GM11168 (cell line): ENCODE results near the gene RRP9.
"Not testable (repeated sequence)": the region's sequence is repeated elsewhere in the genome, so short reads cannot be mapped to it uniquely, and the experiment has no call there.

Source experiments
- in situ Hi-C: fragments of 300-500 bp; cut with MboI; formaldehyde crosslinking; loops from one replicate; pipeline ENCODE4 v1.12.0; 2022; ENCODE audit warnings: low sequenced_read_pairs; ENCODE audit not compliant: unreplicated experiment

Gene RRP9

DNA sequence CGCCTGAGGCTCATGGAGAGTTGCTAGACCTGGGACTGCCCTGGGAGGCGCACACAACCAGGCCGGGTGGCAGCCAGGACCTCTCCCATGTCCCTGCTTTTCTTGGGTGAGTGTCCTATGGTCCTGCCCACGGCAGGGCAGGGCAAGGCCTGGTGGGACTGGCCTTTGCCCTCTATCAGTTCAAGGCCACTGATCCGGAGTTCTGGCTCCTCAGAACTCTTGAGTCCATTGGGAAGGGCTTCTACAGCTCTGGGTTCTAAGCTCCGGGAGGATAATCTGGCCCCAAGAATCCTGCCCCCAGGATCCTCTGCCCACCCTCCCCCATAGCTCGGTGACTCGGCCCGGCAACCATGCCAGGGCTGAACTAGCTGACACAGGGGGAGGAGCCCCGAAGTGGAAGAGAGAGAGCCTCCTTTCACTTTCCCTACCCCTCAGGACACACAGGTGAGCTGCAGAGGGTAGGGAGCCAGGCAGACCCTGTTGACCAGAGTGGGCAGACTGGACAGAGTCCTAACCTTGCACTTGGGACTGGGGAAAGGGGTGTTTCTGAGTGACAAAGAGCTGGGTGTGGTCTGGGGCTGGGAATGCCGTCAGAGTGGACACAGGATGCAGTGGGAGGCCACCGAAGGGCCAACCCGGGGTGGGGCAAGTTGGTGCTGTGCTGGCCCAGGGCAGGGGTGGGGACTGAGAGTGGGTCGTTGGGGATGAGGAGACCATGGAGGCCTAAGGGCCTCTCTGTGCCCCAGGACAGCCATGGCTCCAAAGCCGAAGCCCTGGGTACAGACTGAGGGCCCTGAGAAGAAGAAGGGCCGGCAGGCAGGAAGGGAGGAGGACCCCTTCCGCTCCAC, 1.1 kb upstream of the RRP9 start:
- in situ Hi-C loops = no loop called here

DNA sequence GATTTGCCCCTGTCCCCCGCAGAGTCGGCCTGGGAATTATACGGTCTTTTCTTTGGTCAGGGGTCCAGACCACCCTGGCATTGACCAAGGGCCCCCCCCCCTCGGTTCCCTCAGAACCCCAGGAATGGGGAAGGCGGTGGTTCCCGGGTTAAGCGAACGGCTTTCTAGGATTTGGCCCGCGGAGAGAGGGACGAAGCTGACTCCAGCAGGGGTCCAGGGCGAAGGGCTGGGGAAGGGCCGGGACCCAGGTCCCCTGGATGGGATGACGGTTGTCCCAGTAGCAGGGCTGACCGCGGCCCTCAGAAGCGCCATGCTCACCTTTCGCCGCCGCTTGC, 274 bp downstream of the RRP9 start:
- in situ Hi-C loops = no loop called here

DNA sequence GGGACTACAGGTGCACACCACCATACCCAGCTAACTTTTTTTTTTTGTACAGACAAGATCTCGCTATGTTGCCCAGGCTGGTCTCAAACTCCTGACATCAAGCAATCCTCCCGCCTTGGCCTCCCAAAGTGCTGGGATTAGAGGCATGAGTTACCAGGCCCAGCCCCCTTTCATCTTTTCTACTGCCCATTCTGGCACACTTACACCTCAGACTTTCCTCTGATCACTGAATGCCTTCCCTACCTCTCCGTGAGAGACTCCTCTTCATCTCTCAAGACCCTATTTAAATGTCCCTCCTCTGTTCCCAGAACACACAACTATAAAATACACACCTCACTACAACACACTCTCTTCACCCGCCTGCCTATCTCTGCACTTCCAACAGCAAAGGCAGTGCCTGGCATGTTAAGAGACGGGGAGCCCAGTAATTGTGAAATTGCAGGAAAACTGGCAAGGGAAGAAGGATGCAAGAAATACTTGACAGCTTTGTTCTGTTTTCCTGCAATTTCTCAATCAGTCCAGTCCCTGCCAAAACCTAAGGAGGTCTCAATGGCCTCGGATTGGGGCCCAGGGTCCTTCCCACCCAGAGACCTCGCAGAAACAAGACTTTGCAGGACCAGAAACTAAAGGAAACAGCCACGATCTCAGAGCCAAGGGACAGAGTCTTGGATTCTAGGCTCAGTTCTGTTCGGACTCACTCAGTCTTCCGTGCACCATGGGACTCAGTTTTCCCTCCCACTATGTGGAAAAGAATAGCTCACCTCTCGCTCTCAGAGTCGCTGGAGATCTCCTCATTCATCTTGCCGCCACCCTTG, 849 bp downstream of the RRP9 start:
- in situ Hi-C loops = no loop called here

DNA sequence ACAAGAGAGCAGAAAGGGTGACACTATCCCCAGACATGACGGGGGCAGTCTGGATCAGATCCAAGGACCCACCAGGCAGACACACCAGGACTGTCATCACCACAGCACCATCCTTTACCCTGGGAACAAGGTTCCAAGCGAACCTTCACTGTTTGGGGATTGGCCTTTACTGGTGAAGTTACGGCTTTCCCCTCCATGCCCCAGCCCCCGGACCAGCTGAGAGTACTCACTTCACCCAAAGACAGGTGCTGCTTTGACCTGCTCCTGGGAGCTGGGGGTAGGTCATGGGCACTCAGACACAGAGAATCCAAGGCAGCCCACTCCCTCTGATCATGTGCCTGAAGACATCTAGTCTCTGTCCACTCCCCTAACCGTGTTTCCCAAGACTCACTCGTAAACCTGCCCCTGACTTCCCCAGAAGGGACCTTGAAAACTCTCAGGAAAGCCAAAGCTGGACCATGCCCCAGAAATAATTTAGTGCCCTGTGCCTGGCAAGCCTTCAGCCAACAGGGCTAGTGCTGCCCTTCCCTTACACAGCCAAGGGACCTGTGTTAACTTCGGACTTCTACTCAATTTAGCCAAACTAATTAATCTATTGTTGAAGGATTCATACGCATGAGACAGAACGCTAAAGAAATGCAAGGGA, 2.8 kb downstream of the RRP9 start:
- in situ Hi-C loops = no loop called here

DNA sequence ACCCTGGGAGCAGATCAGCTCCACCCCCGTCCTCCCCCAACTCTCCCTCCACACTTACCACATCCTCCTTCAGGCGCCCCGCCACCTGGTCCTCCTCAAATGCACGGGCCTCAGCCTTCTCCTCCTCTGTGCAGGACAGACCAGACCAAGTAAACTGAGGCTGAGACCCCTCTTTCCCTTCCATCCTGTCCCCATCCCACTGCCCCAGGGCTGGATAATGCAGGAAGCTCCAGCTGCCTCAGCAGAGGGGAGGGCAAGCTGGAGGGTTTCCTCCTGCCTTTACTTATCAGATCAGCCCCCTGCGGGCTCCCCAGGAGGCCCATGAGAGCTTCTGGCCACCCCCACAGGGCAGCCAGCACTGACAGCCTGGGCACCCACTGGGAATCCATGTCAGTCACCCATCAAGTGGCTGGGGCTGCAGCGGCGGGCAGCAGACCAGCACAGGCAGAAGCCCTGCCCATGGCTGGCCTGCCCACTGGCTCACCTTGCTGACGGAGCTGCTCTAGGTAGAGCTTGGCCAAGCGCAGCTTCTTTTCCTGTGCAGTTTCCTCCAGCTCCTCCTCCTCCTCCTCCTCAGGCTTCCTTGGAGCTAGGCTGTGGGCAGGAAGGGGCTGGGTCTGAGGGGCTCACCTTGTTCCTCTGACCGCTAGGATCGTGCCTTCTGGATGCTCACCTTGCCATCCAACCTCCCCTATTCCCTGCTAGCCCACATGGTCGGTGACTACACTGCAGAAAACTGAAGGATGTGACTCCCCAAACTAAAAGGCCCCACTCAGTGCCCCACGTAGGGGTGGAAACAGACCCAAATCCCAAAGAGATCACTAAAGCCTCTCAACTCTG, 3.9 kb downstream of the RRP9 start:
- in situ Hi-C loops = no loop called here

DNA sequence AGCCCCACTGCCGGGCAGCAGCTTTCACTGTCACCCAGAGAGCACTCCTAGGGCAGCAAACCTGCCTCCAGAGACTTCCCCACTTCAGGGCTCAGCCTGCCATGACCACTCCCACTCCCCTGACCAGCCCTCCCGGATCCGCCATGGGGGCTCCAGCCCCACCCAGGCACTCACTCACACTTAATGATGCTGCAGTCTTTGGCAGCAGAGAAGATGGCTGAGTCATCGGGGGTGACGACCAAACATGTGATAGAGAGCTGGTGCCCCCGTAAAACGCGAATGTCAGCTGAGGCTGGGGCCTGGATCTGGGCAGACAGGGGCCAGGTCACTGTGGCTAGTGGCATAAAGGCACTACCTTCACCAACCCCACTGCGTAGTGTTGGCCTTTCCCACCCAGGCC, 4.7 kb downstream of the RRP9 start:
- in situ Hi-C loops = no loop called here

DNA sequence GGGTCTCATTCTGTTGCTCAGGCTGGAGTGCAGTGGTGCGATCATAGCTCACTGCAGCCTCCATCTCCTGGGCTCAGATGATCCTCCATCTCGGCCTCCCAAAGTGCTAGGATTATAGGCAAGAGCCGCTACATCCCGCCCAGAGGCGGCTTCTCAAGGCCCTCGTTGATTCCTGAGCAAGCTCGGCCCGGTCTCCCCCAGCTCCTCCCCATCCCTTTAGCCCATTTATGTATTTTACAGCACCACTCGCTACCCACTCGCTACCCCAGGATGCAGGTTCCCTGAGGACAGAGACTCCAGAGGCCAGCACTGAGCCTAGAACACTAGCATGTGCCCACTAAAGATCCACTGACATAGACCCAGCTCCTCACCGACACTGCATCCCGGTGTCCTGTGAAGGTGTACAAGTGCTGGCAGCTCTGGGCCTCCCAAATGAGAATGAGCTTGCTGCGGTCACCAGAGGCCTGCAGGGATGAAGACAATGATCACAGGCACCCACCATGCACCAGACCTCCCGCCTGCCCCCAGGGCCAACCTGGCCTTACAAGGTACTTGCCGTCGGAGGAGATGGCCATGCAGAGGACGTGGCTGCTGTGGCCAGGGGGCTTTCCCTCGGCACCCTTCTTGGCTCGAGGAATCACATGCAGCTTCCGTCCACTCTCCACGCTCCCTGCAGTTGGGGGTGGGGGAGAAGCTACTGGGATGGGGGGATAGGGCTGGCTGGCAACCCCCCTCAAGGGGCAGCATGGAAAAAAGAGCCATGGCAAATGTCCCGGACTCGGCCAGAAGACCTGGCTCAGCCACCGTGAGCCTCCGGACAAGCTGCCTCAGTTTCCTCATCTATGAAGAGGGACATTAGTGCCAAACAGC, 5.6 kb downstream of the RRP9 start:
- in situ Hi-C loops = no loop called here

DNA sequence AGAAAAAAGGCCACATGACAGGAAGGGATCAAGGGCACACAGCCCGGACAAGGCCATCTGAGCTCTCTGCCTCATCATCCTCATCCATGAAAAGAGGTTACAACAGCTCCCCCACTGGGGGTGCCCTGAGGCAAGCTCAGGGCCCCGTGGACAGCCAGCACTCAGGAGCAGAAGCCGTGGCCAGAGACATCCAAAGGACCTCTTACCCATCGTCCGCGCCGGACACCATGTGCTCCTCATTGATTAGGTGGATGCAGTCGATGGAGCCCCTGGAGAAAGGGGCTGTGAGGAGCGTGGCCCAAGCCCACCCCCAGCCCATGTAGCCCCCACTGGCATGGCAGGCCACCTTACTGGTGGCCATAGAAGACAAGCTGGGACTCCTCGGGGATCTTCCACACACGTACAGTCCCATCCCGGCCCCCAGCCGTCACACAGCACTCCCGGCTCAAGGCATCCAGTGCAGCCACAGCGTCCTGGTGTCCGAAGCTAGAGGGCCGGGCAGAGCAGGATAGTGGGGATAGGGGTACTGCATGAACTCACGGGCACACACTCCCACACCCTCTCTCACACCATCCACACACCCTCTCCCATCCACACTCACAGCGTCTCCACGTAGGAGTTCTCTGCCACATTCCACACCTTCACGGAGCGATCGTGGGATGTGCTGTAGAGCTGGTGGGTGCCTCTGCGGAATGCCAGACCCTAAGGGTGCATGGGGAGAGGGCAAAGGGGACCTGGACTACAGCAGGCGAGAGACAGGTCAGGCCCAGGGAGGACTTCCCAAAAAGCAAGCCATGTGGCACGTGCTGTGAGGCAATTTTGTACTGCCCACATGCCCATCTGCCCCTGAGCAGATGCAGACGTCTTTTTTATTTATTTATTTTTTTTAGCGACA, 6.5 kb downstream of the RRP9 start:
- in situ Hi-C loops = no loop called here

DNA sequence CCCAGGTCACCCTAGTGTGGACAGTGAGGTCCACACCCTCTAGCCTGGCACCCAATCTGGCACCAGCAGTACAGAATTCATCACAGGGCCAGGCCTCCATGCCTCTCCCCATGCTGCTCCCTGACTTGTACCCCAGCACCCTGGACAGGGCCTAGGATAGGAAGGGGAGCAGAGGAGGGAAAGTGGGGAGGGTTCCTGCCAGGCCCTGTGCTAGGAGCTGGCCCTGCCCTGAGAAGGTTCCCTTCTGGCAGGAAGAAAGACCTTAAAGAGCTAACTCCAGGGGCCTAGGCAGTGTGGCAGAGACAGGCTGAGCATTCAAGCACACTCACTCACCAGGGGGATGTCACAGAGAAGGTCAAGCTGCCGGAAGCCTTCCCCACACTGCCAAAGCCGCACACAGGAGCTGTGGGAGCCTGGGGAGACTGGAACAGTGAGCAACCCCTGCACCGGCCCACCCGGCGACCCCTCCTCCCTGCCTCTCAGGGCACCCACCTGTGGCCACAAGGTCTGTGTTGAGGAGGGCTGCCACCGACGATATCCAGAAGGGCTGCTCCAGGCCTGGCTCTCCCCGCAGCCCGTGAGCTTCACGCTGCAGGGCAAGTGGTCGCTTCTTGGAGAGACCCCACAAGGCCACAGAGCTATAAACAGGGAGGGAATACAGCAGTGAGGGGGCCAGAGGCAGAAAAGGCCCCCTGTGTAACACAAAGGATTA, 7.4 kb downstream of the RRP9 start:
- in situ Hi-C loops = no loop called here

DNA sequence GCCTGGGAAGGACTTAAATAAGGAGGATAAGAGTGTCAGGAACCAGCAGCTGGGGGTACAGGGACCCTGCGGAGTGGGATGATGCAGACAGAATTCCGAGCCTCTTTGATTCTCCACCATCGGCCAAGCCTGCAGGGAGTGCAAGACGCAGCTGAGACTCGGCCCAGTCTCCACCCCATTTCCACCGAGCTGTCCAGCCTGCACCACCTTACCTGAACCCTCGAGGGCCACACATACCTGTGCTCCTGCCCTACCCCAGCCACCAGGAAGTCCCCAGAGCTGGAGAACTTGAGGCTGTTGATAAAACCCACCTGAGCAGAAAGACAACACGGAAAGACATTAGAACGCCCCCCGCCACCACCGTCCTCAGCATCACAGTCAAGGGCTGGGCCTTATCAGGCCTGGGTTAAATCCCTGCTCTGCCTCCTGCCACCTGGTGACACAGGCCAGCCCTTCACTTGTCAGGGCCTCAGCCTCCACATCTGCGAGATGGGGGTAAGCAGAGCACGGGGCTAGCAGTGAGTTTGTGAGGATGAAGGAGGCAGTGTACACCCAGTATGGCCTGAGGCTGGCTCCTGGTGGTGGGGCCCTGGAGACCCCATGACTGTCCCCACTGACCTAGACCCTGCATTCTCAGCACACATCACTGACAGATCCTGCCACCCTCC, 8.1 kb downstream of the RRP9 start:
- in situ Hi-C loops = no loop called here

DNA sequence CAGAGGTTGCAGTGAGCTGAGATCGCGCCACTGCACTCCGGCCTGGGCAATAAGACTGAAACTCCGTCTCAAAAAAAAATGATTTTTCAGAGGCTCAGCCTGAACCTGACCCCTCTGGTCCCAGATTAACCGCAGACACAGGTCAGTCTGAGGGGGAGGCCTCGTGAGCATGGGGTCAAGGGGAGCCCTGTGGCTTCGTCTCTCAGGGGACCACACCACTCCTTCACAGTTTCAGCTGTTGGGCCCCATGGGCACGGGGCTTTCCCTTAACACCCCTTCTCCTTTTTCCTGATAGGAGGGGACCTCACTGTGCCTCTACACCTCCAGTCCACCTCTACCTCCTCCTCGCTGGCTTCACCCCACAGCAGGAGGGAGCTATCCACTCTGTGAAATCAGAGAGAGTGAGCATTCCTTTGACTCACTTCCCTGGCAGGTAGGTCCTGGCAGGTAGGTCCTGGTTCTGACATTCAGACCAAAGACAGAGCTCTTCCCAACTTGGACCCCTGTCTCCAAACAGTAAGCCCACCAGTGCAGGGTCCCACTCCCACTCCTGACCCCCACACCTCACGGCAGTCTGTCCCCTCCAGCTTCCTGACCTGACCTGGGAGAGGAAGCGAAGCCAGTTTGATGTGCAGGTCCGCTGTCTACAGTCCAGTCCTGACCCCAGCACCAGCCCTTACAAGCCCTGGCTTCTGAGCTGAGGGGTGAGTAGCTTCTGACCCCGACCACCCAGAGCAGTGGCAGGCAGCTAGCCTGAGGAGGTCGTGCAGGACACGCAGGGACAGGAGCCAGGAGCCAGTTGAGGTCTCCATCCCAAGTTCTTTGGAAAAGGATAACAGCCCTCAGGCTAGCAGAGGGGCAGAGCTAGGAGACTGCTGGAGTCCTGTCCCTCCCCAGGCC, 9.0 kb downstream of the RRP9 start:
- in situ Hi-C loops = no loop called here

DNA sequence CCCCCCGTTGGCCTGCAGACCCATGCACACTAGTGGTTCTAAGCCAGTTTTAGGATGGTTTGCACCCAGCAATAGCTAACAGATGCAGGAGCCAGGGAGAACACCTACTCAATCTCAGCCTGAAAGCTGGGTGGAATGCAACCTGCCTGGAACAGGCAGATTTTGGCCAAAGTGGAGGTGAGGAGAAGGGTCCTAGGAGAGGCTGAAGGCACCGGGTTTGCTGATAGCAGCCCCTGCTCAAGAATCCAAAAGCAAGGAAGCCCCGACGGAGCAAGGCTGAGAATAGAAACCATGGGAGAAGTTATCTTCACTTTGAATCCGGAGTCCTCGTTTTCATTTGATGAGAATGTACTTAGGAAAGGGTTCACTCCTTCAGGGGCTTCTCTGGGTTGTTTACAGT, 9.9 kb downstream of the RRP9 start:
- in situ Hi-C loops = no loop called here

DNA sequence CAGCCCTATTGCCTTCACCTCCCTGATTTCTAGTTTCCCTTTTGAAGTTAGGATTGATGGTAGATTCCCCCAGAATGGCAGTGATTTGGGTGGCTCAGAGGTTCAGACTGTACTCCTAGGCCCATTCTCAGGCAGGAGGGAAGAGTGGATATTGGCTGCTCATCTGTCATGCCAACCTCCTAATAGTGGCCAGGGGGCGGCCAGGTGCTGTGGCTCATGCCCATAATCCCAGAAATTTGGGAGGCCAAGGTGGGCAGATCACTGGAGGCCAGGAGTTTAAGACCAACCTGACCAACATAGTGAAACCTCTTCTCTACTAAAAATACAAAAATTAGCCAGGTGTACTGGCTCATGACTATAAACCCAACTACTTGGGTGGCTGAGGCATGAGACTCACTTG, 11.3 kb downstream of the RRP9 start:
- in situ Hi-C loops = no loop called here

DNA sequence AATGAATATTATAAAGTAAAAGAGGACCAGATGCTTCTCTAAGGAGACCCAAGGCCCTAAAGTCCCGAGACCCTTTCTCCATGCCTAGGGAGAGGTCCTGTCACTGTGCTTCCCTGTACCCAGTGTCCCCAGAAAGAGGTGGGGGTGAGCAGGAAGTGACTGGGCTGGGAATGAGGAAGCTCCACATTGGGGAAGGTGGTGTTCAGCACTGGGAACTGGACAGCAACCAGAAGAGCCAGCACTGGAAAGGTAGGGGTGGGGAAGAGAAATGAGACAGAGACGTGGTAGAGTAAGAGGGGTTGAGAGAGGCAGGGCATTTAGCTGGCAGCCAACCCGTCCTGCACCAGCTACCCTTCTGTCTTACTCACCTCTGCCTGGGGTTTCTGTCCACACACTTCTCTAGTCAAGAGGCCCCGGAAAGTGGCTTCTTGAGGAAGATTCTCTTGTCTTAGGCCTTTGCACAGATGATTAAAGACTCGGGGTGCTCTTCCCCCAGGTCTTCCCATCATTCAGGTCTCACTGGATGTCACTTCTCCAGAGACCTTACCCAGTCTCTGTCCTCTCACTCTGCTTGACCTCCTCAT, 12.2 kb downstream of the RRP9 start:
- in situ Hi-C loops = no loop called here

DNA sequence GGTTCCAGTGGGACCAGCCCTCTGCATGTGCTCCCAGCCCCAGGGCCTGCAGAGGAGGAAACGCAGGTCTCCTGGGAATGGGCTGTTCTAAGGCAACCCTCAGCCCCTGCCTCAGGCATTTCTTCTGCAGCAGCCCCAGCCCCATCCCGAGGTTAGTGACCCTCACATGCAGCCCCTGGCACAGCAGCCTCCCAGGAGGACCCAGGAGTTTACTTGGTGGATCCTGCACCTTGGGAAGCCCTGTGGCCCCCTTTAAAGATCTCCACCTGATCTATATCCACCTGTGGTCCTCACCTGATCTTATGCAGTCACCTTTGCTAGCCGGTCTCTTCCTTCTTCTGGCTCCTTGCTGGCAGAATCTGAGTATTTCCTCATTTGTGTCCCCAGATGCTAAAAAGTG, 12.7 kb downstream of the RRP9 start:
- in situ Hi-C loops = not testable (repeated sequence)

DNA sequence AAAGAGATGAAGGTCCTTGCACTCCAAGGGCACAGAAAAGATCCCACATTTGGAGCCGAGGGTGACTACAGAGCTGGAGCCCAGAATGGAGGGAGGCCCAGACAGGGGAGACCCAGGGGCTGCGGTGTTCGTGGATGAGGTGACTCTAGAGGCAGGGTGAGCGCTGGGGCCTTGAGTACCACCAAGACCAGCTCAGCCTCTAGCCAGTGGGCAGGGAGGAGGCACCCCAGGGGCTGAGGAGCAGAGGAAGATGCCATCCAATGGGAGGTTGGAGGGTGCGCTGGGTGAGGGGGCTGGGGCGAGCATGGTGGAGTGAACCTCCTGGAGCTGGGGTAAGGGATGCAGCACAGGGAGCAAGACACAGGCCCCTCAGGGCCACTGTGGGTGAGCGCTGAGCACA, 13.3 kb downstream of the RRP9 start:
- in situ Hi-C loops = no loop called here
